GM20000 (cell line): ENCODE measurements around the gene BSPRY.
"Not testable (repeated sequence)": the region's sequence is repeated elsewhere in the genome, so short reads cannot be mapped to it uniquely, and the experiment has no call there.

Experiments
- DNase-seq: peaks from one replicate; pipeline ENCODE4 v3.0.0; 2012; ENCODE audit warnings: low spot score
- TF ChIP-seq, protein P1 (sequence below): IDR thresholded peaks from 2 replicates; pipeline ENCODE4 v1.5.1; 2012; ENCODE audit warnings: mild to moderate bottlenecking, control low read depth; ENCODE audit errors: extremely low read depth, missing control alignments

Gene BSPRY

DNA sequence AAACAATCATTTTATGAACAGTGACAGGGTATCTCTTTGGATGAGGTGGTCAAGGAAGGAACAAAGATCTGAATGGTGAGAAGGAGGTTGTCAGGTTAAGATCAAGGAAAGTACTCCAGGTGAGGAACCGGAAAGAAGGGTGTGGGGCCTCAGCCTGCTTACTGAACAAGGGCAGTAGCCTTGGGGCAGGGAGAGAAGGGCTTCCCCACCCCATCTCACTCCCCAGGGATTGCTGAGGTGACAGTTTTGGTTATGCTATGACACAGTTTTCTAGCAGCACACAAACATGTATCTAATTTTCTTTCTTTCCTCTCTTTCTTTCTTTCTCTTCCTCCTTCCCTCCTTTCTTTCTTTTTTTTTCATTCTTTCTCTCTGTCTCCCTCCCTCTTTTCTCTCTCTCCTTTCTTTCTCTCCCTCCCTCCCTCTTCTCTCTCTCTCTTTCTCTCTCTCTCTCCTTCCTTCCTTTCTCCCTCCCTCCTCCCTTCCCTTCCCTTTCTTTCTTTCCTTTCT is 31.6 kb downstream of the BSPRY start:
- DNase-seq = peak; percentile 72
- TF ChIP-seq, protein P1, sequence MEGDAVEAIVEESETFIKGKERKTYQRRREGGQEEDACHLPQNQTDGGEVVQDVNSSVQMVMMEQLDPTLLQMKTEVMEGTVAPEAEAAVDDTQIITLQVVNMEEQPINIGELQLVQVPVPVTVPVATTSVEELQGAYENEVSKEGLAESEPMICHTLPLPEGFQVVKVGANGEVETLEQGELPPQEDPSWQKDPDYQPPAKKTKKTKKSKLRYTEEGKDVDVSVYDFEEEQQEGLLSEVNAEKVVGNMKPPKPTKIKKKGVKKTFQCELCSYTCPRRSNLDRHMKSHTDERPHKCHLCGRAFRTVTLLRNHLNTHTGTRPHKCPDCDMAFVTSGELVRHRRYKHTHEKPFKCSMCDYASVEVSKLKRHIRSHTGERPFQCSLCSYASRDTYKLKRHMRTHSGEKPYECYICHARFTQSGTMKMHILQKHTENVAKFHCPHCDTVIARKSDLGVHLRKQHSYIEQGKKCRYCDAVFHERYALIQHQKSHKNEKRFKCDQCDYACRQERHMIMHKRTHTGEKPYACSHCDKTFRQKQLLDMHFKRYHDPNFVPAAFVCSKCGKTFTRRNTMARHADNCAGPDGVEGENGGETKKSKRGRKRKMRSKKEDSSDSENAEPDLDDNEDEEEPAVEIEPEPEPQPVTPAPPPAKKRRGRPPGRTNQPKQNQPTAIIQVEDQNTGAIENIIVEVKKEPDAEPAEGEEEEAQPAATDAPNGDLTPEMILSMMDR = no peak

DNA sequence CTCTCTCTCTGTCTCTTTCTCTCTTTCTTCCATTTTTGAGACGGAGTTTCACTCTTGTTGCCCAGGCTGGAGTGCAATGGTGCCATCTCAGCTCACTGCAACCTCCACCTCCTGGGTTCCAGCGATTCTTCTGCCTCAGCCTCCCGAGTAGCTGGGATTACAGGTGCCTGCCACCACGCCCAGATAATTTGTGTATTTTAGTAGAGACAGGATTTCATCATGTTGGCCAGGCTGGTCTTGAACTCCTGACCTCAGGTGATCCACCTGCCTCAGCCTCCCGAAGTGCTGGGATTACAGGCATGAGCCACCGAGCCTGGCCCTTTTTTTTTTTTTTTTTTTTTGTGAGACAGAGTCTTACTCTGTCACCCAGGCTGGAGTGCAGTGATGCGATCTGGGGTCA is 32.1 kb downstream of the BSPRY start:
- not testable (repeated sequence) for DNase-seq

DNA sequence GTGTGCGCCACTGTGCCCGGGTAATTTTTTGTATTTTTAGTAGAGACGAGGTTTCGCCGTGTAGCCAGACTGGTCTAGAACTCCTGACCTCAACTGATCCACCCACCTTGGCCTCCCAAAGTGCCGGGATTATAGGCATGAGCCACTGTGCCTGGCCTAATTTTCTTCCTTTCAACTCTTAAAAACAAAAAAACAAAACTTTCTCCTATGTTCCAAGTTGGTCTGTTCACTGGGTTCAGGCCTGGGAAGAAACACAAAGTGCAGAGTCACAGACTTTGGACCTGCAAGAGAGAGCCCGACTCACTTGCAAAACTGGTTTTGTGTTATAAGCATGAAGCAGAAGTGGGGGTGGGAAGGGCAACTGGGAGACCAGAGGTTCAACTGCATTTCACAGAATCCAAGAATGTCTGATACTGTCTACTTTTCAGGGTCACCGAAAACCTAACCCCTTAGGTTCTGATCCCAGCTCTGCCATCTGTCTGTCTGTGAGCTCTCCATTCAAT is 32.6 kb downstream of the BSPRY start:
- no peak for DNase-seq
- TF ChIP-seq, protein P1 = no peak

DNA sequence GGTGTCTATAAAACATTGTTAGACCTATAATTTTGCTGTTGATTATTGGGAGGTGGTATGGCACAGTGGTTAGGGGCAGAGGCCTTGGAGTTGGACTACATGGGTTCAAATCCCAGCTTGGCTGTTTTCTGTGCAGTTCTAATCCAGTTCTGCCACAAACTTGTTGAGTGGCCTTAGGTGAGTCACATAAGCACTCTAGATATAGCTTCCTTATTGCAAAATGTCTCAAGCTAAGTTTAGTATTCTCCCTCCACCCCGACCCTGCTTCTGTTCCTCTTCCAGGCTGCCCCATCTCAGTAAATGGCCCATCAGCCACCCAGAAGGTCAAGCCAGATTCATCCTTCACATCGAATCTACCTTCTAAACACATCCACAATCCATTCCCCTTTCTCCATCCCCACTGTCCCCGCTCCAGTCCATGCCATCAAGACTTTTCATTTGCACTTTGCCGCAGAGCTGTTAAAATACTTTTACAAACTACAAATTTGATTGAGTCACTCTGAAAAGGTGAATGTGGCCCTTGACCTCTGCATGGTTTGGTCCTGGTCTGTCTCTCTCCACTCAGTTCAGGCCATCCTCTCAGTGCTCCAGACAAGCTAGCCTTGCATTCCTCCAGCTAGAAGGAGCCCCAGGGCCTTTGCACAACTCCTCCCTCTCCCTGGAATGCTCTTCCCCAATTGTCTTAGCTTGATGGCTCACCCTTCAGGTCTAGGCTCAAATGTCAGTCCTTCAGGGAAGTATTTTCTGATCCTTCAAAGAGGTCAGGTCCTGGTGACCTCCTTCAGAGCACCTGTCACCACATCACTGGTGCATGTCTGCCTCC is 37.4 kb downstream of the BSPRY start:
- TF ChIP-seq, protein P1 = no peak
- DNase-seq = no peak

DNA sequence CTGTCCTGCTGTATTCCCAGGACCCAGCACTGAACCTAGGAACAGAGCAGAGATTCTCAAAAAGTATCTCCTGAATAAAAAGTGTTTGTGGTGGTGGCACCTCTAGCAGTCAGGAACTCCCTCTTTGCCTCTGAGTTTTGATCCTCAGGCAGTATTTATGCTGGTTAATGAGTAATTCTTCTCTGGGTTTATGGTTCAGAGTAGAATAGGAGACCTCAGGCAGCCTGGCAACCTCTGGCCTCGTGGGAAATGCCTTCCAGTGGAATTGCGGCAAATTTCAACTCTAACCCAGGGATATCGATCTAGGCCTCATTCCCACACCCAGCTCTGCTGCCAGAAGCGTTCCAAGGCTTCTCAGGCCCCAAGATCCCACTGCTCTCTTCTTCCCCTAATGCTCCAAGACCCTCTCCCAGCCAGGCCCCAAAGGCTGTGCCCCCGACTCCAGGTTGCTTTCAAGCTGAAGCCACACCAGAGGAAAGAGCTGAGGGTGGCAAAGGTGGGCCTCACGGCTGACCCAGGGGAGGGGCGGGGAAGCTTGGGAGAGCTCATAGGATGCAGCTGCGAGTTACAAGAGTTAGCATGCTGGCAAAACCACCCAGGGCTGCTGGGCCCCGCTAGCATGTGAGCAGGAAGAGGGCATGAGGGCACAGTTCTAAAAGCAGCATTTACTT is 38.4 kb downstream of the BSPRY start:
- TF ChIP-seq, protein P1 = no peak
- no peak for DNase-seq

DNA sequence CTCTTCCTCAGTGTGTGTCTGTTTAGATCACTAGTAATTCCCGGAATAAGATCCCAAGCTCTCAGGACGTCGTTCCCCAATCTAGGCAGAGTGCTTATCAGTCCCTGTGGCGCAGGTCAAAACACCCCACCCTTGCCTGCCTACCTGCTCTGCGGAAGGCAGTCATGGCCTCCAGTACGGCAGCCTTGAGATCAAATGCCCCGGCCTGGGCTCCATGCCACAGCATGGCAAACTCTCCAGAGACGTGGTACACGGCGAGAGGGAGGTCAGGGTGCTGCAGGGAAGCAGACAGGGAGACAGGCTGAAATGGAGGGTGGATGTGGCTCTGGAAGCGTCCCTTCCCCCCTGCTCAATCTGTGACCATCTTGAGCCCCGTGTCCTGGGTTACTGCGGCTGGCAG is 39.5 kb downstream of the BSPRY start:
- no peak for DNase-seq
- TF ChIP-seq, protein P1 = no peak

DNA sequence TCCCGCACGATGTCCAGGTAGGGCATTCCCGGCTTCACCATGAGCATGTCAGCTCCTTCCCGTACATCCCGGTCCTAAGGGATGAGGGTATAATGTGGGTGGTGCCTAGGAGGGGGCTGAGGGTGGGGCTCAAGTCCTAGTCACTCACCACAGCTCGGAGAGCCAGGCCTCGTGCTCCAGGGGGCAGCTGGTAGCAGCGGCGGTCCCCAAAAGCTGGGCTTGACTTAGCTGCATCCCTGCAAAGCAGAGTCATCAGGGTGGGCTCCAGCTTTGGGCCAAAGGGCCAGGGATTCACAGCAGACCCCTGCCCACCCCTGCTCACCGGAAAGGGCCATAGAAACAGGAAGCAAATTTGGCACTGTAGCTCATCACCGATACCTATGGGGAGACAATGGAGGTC is 40.1 kb downstream of the BSPRY start:
- TF ChIP-seq, protein P1 = no peak
- no peak for DNase-seq
